DND-41 (cell line): ENCODE data around the gene ROPN1B.

Experiments used
- ATAC-seq: fragments of 200-7000 bp; cut with Tn5 transposase; 3 replicates; pipeline ENCODE4 v1.9.1; 2021; ENCODE audit warnings: low read depth; ENCODE audit not compliant: insufficient read depth
- DNase-seq: peaks from one replicate; pipeline ENCODE4 v3.0.0-alpha.2; 2020
- H2AFZ ChIP-seq: 2 replicates; pipeline ENCODE4 v1.6.0; 2012; ENCODE audit warnings: low read depth, low read length
- H3K27ac ChIP-seq: 2 replicates; pipeline ENCODE4 v1.5.1; 2012; ENCODE audit warnings: low read length, inconsistent platforms
- H3K27me3 ChIP-seq: fragments of 200-600 bp; sonication (generic); 2 replicates; pipeline ENCODE4 v1.6.0; 2012; ENCODE audit warnings: low read length, mild to moderate bottlenecking, inconsistent platforms; ENCODE audit not compliant: insufficient read depth, poor library complexity
- H3K36me3 ChIP-seq: 2 replicates; pipeline ENCODE4 v1.5.1; 2012; ENCODE audit warnings: low read length, inconsistent platforms; ENCODE audit not compliant: insufficient read depth
- H3K4me1 ChIP-seq: 2 replicates; pipeline ENCODE4 v1.5.1; 2012; ENCODE audit warnings: mild to moderate bottlenecking, low read length; ENCODE audit not compliant: insufficient read depth
- H3K4me2 ChIP-seq: 2 replicates; pipeline ENCODE4 v1.6.0; 2012; ENCODE audit warnings: mild to moderate bottlenecking, moderate library complexity, low read length, inconsistent platforms; ENCODE audit not compliant: insufficient read depth
- H3K4me3 ChIP-seq, 2 experiments: fragments of 200-600 bp in 1 of 2; shearing (Covaris generic) in 1 of 2; 2 replicates each; pipeline ENCODE4 v1.5.1; 2012 to 2016; ENCODE audit warnings: inconsistent platforms in 2 of 2, low read length in 2 of 2, mild to moderate bottlenecking in 2 of 2, low read depth in 1 of 2, moderate library complexity in 1 of 2
- H3K79me2 ChIP-seq: 2 replicates; pipeline ENCODE4 v1.6.0; 2012; ENCODE audit warnings: low read length, inconsistent platforms; ENCODE audit not compliant: insufficient read depth
- H3K9ac ChIP-seq: 2 replicates; pipeline ENCODE4 v1.6.0; 2012; ENCODE audit warnings: low read depth, mild to moderate bottlenecking, inconsistent platforms, low read length, moderate library complexity
- H3K9me3 ChIP-seq: 2 replicates; pipeline ENCODE4 v1.5.1; 2012; ENCODE audit warnings: low read length, moderate library complexity, mild to moderate bottlenecking, inconsistent platforms; ENCODE audit not compliant: insufficient read depth, severe bottlenecking
- H4K20me1 ChIP-seq: 2 replicates; pipeline ENCODE4 v1.6.0; 2012; ENCODE audit warnings: low read length; ENCODE audit not compliant: insufficient read depth
- CTCF ChIP-seq: IDR thresholded peaks from 2 replicates; pipeline ENCODE4 v1.5.1; 2012; ENCODE audit warnings: borderline replicate concordance, low read length, moderate library complexity, mild to moderate bottlenecking; ENCODE audit not compliant: poor library complexity, severe bottlenecking; ENCODE audit errors: extremely low read depth
- EZH2 ChIP-seq: IDR thresholded peaks from 3 replicates; pipeline ENCODE4 v1.6.1; 2012; ENCODE audit warnings: borderline replicate concordance, low read depth, mild to moderate bottlenecking, moderate library complexity, low read length, inconsistent platforms; ENCODE audit not compliant: severe bottlenecking

Gene ROPN1B

GRCh38 chr3:126019683-126020082 is 50.7 kb downstream of the ROPN1B start:
- Histone ChIP-seq H3K9ac (no peak overlapping the region), H3K4me2 (no peak overlapping the region), H3K4me1 (no peaks in the 10 kb centered on the region), H3K27me3 (no peaks in the 10 kb centered on the region), H3K9me3 (no peaks in the 10 kb centered on the region), H3K4me3 (no peak overlapping the region), H3K79me2 (no peaks in the 10 kb centered on the region), H3K27ac (no peak overlapping the region), H2AFZ (no peak overlapping the region), H4K20me1 (no peaks in the 10 kb centered on the region), H3K36me3 (no peaks in the 10 kb centered on the region)
- DNase-seq (no peak), ATAC-seq (no peak)
- TF ChIP-seq EZH2: no peak
- no peak for TF ChIP-seq CTCF

- Histone ChIP-seq H2AFZ (no peak overlapping the region), H3K4me3 (no peak overlapping the region), H3K79me2 (no peaks in the 10 kb centered on the region), H3K4me2 (no peak overlapping the region), H3K9me3 (no peaks in the 10 kb centered on the region), H3K36me3 (no peaks in the 10 kb centered on the region), H3K27me3 (no peaks in the 10 kb centered on the region), H3K9ac (no peak overlapping the region), H4K20me1 (no peaks in the 10 kb centered on the region), H3K4me1 (no peaks in the 10 kb centered on the region), H3K27ac (no peak overlapping the region)
- ATAC-seq: no peak
- TF ChIP-seq EZH2 (no peak), CTCF (no peak)
- DNase-seq: no peak
These were observed 52.2 kb downstream of the ROPN1B start for GRCh38 chr3:126021224-126021623.

DNA sequence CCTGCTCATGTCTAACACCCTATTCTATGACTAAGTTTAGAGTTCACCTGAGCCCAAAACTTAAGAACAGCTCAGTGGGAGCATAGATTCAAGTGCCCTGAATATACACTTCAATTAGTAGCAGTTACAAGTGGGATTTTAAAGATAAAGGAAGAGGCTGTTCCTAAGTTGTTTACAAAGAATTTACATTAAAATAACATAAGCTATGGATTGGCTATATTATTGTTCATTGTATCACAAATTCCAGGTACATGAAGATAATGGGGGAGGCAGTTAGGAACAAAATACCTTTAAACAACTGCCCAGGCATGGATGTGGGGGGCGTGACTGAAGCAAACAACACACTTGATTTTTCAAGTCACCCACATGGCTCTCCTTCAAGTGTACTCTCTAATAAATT is 52.7 kb downstream of the ROPN1B start:
- Histone ChIP-seq H3K27ac (no peak overlapping the region), H4K20me1 (no peaks in the 10 kb centered on the region), H3K4me3 (no peak overlapping the region), H3K36me3 (no peaks in the 10 kb centered on the region), H3K4me2 (no peak overlapping the region), H2AFZ (no peak overlapping the region), H3K9ac (no peak overlapping the region), H3K4me1 (no peaks in the 10 kb centered on the region), H3K79me2 (no peaks in the 10 kb centered on the region), H3K27me3 (no peaks in the 10 kb centered on the region), H3K9me3 (no peaks in the 10 kb centered on the region)
- ATAC-seq (no peak), DNase-seq (no peak)
- TF ChIP-seq CTCF: no peak
- no peak for TF ChIP-seq EZH2

DNA sequence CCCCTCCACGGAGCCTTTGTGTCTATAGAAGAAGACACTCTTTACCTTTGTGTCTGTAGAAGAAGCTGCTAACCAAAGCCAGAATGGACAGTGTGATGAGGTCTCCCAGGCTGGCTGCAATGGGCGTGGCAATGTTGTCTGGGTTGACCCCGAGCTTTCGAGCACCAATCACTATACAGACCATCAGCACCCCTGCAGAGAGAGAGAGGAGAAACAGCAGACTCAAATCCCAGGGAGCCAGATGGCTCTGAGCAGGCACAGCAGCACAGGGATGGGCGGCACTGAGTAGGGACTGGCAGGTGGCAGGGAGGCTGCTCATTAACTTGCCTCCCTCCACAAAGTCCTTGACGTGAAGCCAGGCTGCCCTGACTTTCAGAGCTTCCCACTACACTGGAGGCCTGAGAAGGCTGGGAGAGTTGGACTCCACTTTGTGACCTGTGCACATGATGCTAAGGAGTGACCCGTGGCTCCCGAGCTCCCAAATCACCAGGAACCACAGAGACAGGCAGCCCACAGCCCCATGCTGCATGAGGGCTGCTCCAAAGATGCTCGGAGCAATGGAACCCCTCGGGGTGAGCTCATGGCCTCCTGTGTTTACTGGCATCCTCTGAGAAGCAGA is 53.9 kb downstream of the ROPN1B start:
- Histone ChIP-seq H3K27me3 (no peaks in the 10 kb centered on the region), H3K79me2 (no peaks in the 10 kb centered on the region), H3K27ac (no peak overlapping the region), H3K4me3 (no peak overlapping the region), H3K4me1 (no peaks in the 10 kb centered on the region), H3K9ac (no peak overlapping the region), H3K36me3 (no peaks in the 10 kb centered on the region), H2AFZ (no peak overlapping the region), H3K9me3 (peaks cover 8% of the 10 kb centered on the region), H3K4me2 (no peak overlapping the region), H4K20me1 (no peaks in the 10 kb centered on the region)
- ATAC-seq (no peak), DNase-seq (no peak)
- TF ChIP-seq CTCF (no peak), EZH2 (no peak)
